ENCODE results near the gene CBLIF.
"Not testable (repeated sequence)": the region's sequence is repeated elsewhere in the genome, so short reads cannot be mapped to it uniquely, and the experiment has no call there.

The CBLIF gene

DNA sequence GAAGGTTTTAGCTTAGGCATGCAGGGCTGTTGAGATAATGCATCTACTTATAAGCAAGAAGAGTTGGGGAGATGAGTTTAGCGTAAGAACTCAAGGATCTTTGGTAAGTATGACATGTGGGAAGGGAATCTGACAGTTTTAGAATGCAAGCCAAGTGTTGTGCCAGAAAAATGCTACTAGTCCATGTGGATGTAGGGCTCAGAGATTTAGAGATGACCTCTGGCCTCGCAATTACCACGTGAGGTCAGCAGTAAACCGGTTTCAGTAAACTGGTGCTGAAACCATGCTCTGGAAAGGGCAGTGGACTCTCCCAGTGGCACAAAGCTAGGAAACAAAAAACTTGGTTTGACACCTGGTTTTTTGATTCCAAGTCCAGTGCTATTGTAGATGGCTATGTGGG lies 53.7 kb downstream of the CBLIF start:
- DNase-seq: no peak

GRCh38 chr11:59787816-59788215 lies 57.5 kb downstream of the CBLIF start:
- DNase-seq: no peak

- no peak for DNase-seq
Observed at GRCh38 chr11:59787255-59787588, 58.1 kb downstream of the CBLIF start.

DNA sequence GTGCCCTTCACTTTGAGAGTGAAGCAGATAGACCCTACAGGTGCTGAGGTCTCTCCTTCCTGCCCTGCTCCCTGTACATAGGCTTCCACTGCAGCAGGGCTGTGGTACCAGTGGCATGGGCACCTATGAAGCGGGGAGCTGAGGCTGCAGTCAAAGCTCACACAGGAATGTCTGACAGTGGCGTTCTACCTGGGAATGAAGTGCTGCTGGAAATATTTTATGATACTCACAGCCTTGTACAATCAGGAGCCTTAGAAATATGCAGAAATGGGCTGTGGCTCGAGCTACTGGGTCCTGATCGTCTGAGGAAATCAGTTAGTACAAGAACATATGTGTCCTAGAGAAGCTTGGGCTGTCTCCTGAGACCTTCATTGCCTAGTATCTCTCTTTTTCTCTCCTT lies 59.5 kb downstream of the CBLIF start:
- no peak for DNase-seq

- not testable (repeated sequence) for DNase-seq
Observed at GRCh38 chr11:59784441-59784840, 60.9 kb downstream of the CBLIF start.

DNA sequence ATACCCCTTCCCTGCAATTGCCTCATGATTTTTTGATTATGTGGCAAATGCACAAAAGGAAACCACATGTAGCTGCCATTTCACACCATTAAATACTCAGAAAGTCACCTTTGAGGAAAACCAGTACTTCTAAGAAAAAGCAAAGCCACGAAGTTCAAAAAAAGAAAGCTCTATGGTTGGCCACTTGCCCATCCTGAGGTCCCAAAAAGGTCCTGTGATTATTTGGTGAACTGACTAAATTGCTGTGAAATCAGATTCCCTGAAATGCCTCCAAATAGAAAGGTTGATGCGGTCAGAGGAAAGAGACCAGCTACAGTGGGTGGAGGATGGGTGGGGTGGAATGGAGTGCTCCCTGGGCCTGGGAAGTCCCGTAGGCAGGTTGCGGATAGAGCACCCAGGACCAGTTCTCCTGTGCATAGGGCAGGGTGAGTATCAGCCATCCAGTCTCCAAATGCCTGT lies 61.6 kb downstream of the CBLIF start:
- no peak for DNase-seq

GRCh38 chr11:59782080-59782479 lies 63.2 kb downstream of the CBLIF start:
- DNase-seq: no peak

GRCh38 chr11:59779487-59779886 lies 65.8 kb downstream of the CBLIF start:
- no peak for DNase-seq
